Stimulated activated CD8-positive, alpha-beta memory T cell treated with anti-CD3 and anti-CD28 coated beads, Interleukin-7, amount 100 ng/mL, for 48 hours (primary cell): ENCODE measurements around the gene RBMX.
"Not testable (repeated sequence)": the region's sequence is repeated elsewhere in the genome, so short reads cannot be mapped to it uniquely, and the experiment has no call there.

Source experiments
- DNase-seq, 2 donors: peaks; one replicate each; pipeline ENCODE4 v3.0.0-alpha.2; 2020; ENCODE audit warnings: low read depth in 1 of 2; ENCODE audit errors: extremely low read depth in 1 of 2

The RBMX gene

GRCh38 chrX:136879001-136879687 lies 1.4 kb downstream of the RBMX start:
- DNase-seq = no peak

- DNase-seq = no peak
Measured at GRCh38 chrX:136878423-136878822, 2.1 kb downstream of the RBMX start.

- DNase-seq = not testable (repeated sequence)
Measured at GRCh38 chrX:136874114-136874513, 6.4 kb downstream of the RBMX start.

- DNase-seq = not testable (repeated sequence)
Measured at GRCh38 chrX:136873210-136873609, 7.3 kb downstream of the RBMX start.

GRCh38 chrX:136872091-136872700 lies 8.3 kb downstream of the RBMX start:
- no peak for DNase-seq

GRCh38 chrX:136870064-136870463 lies 10.5 kb downstream of the RBMX start:
- DNase-seq = no peak

- DNase-seq = no peak
Measured at GRCh38 chrX:136868283-136869055, 12.1 kb downstream of the RBMX start.

GRCh38 chrX:136867518-136867917 lies 13.0 kb downstream of the RBMX start:
- DNase-seq = no peak

GRCh38 chrX:136867096-136867491 lies 13.4 kb downstream of the RBMX start:
- no peak for DNase-seq

GRCh38 chrX:136866337-136867095 lies 14.0 kb downstream of the RBMX start:
- no peak for DNase-seq

- no peak for DNase-seq
Measured at GRCh38 chrX:136865270-136866158, 15.0 kb downstream of the RBMX start.

GRCh38 chrX:136863826-136864225 lies 16.7 kb downstream of the RBMX start:
- DNase-seq = no peak

GRCh38 chrX:136862546-136862945 lies 18.0 kb downstream of the RBMX start:
- no peak for DNase-seq

GRCh38 chrX:136861877-136862276 lies 18.6 kb downstream of the RBMX start:
- DNase-seq = no peak

GRCh38 chrX:136858007-136858756 lies 22.3 kb downstream of the RBMX start:
- DNase-seq = no peak

GRCh38 chrX:136856551-136856950 lies 24.0 kb downstream of the RBMX start:
- DNase-seq = no peak

GRCh38 chrX:136856050-136856449 lies 24.5 kb downstream of the RBMX start:
- DNase-seq = no peak

GRCh38 chrX:136851526-136851925 lies 29.0 kb downstream of the RBMX start:
- DNase-seq = no peak

GRCh38 chrX:136850441-136851175 lies 29.9 kb downstream of the RBMX start:
- no peak for DNase-seq
